Mucosa of descending colon (tissue), 3 donors: Measurements from ENCODE around the gene SCGB2A2. TPM values are rescaled to one million over a fixed set of nuclear protein-coding genes. Genes with fewer than 3 reads are reported as not detected.

Source experiments
- ATAC-seq: fragments of 200-7000 bp; cut with Tn5 transposase; one replicate; pipeline ENCODE4 v1.9.1; 2020; ENCODE audit warnings: mild to moderate bottlenecking, moderate library complexity
- DNase-seq, 3 donors: peaks; one replicate each; pipeline ENCODE4 v3.0.0-alpha.2; 2020
- H3K36me3 ChIP-seq: fragments of 200-600 bp; one replicate; pipeline ENCODE4 v1.8.0; 2021; ENCODE audit warnings: low read depth, mild to moderate bottlenecking
- H3K4me1 ChIP-seq: fragments of 200-600 bp; one replicate; pipeline ENCODE4 v1.8.0; 2021; ENCODE audit warnings: low read depth, mild to moderate bottlenecking
- H3K4me3 ChIP-seq: fragments of 200-600 bp; one replicate; pipeline ENCODE4 v1.8.0; 2021; ENCODE audit warnings: mild to moderate bottlenecking
- H3K9me3 ChIP-seq: fragments of 200-600 bp; one replicate; pipeline ENCODE4 v1.8.0; 2021; ENCODE audit warnings: mild to moderate bottlenecking
- CTCF ChIP-seq: fragments of 200-600 bp; IDR thresholded peaks from one replicate; pipeline ENCODE4 v1.8.0; 2022; ENCODE audit warnings: antibody characterized with exemption, mild to moderate bottlenecking
- intact Hi-C, 2 donors: fragments of 100-400 bp; cut with DNase I in 1 of 2; cut with micrococcal nuclease in 1 of 2; formaldehyde crosslinking; loops; one replicate each; pipeline versions ENCODE4 v1.11.0 to v1.11.1; 2022; cut with DNase I, micrococcal nuclease
- total RNA-seq, 3 donors: library from RNA; stranded (reverse); fragmentation: NEBNext Ultra II Directional in 2 of 3; extraction: Animal tissue kit (Norgen Biotek cat#: 25700) in 2 of 3; gene quantifications; one replicate each; pipeline versions ENCODE4 v1.2.1 to v1.2.4, GENCODE V29; 2021 to 2023
- donor health status: DM: no; HTN: no; CAD: no; lungs with moderate emphysema.
- donor health status: DM: no; HTN: no; CAD: no.
- donor health status: DM: no; HTN: yes; CAD: no.

Gene SCGB2A2
- total RNA-seq, 3 donors from 2014 or later: not detected

GRCh38 chr11:62267050-62267449 is 2.9 kb upstream of the SCGB2A2 start:
- no peak for TF ChIP-seq CTCF
- no peak for ATAC-seq
- no peak overlapping the region for H3K4me3 ChIP-seq

GRCh38 chr11:62267576-62267975 is 2.4 kb upstream of the SCGB2A2 start:
- H3K4me1 ChIP-seq: no peaks in the 10 kb centered on the region
- no peaks in the 10 kb centered on the region for H3K9me3 ChIP-seq
- H3K36me3 ChIP-seq: no peaks in the 10 kb centered on the region
- no peak for DNase-seq
- intact Hi-C loops: no loop called here
- H3K4me3 ChIP-seq: no peak overlapping the region
- no peak for ATAC-seq
- TF ChIP-seq CTCF: no peak

More at GRCh38 chr11:62267050-62267449, 2.9 kb upstream of the SCGB2A2 start:
- Histone ChIP-seq H3K9me3 (no peaks in the 10 kb centered on the region), H3K4me1 (no peaks in the 10 kb centered on the region), H3K36me3 (no peaks in the 10 kb centered on the region)
- intact Hi-C loops: no loop called here
- no peak for DNase-seq

- H3K9me3 ChIP-seq: no peaks in the 10 kb centered on the region
- no peak overlapping the region for H3K4me3 ChIP-seq
- H3K4me1 ChIP-seq: no peaks in the 10 kb centered on the region
- no peak for ATAC-seq
- TF ChIP-seq CTCF: no peak
- DNase-seq: no peak
- no peaks in the 10 kb centered on the region for H3K36me3 ChIP-seq
- intact Hi-C loops: no loop called here
These were observed 3.3 kb downstream of the SCGB2A2 start for GRCh38 chr11:62273284-62273683.

- Histone ChIP-seq H3K9me3 (no peaks in the 10 kb centered on the region), H3K36me3 (no peaks in the 10 kb centered on the region), H3K4me1 (no peaks in the 10 kb centered on the region), H3K4me3 (no peak overlapping the region)
- intact Hi-C loops: no loop called here
- no peak for DNase-seq
- ATAC-seq: no peak
- TF ChIP-seq CTCF: no peak
These were observed 3.9 kb downstream of the SCGB2A2 start for GRCh38 chr11:62273789-62274275.

GRCh38 chr11:62280452-62280851 is 10.5 kb downstream of the SCGB2A2 start:
- intact Hi-C loops: no loop called here
- H3K9me3 ChIP-seq: no peaks in the 10 kb centered on the region

More at GRCh38 chr11:62280452-62280851, 10.5 kb downstream of the SCGB2A2 start:
- H3K4me3 ChIP-seq: no peak overlapping the region
- no peaks in the 10 kb centered on the region for H3K36me3 ChIP-seq
- ATAC-seq (no peak), DNase-seq (no peak)
- TF ChIP-seq CTCF: no peak
- H3K4me1 ChIP-seq: no peaks in the 10 kb centered on the region
